HepG2 (cell line): ENCODE measurements around the gene UBE2I. TPM values are rescaled to one million over a fixed set of nuclear protein-coding genes. Genes with fewer than 3 reads are reported as not detected.
A peak's percentile ranks its signal among the peaks of the same experiment; 100 is the strongest.
"Not testable (repeated sequence)": the region's sequence is repeated elsewhere in the genome, so short reads cannot be mapped to it uniquely, and the experiment has no call there.

Experiments used
- ATAC-seq: fragments of 200-7000 bp; cut with Tn5 transposase; 3 replicates; pipeline ENCODE4 v1.9.1; 2020; ENCODE audit warnings: mild to moderate bottlenecking, moderate library complexity
- BruUV-seq: library from RNA; stranded (reverse); fragments of 400-500 nt; replicated peaks from 2 replicates; lab custom pipeline; 2021; lab: Mats Ljungman, UMichigan
- CTCF ChIA-PET: fragments of 300-600 bp; formaldehyde crosslinking; extraction: SDS; loops from one replicate; lab custom pipeline; 2021; ENCODE audit warnings: low total read pairs, inconsistent platforms, low intra/inter-chr PET ratio; lab: Yijun Ruan, JAX
- POLR2A ChIA-PET: fragments of 350-600 bp; sonication (Branson Sonifier 250); formaldehyde crosslinking; loops from one replicate; lab custom pipeline; 2020; ENCODE audit warnings: antibody characterized with exemption, inconsistent platforms; lab: Yijun Ruan, JAX
- DNase-seq: peaks from one replicate; pipeline ENCODE4 v3.0.0-alpha.2; 2015; ENCODE audit warnings: low spot score
- FAIRE-seq: peaks from 3 replicates; lab custom pipeline; 2011; peaks lifted over from hg19 to GRCh38; lab: Jason Lieb, UNC
- H2AFZ ChIP-seq: one replicate; pipeline ENCODE4 v1.6.1; 2011; ENCODE audit warnings: low read length, inconsistent platforms
- H3K27ac ChIP-seq: fragments of 300-600 bp; 3 replicates; pipeline ENCODE4 v1.8.0; 2011; ENCODE audit warnings: mixed run types, mild to moderate bottlenecking, mixed read lengths, low read length, inconsistent platforms; ENCODE audit not compliant: insufficient read depth; ENCODE audit errors: extremely low read length
- H3K27me3 ChIP-seq, 2 experiments: fragments of 200-600 bp in 1 of 2; 2 replicates in 1 of 2; 3 replicates in 1 of 2; pipeline versions ENCODE4 v1.6.0 to v1.8.0; 2011; ENCODE audit warnings: low read length in 2 of 2, mild to moderate bottlenecking in 2 of 2, moderate library complexity in 2 of 2, inconsistent platforms in 1 of 2; ENCODE audit not compliant: insufficient read depth in 2 of 2, control insufficient read depth in 1 of 2
- H3K36me3 ChIP-seq, 2 experiments: fragments of 200-600 bp in 1 of 2; replicated peaks in 1 of 2; 2 replicates in 1 of 2; 3 replicates in 1 of 2; pipeline versions ENCODE4 v1.5.1 to v1.8.0; 2011; ENCODE audit warnings: low read length in 2 of 2, inconsistent platforms in 1 of 2; ENCODE audit not compliant: insufficient read depth in 2 of 2, control insufficient read depth in 1 of 2
- H3K4me1 ChIP-seq: 2 replicates; pipeline ENCODE4 v1.5.1; 2012; ENCODE audit warnings: low read length, inconsistent platforms; ENCODE audit not compliant: insufficient read depth
- H3K4me2 ChIP-seq: 2 replicates; pipeline ENCODE4 v1.6.0; 2011; ENCODE audit warnings: low read depth, low read length, inconsistent platforms
- H3K4me3 ChIP-seq, 3 experiments: fragments of 200-600 bp in 1 of 3; sonication (generic), shearing (Covaris generic) in 1 of 3; replicated peaks in 1 of 3; 2 replicates each; pipeline ENCODE4 v1.5.1; 2011 to 2016; ENCODE audit warnings: low read length in 3 of 3, inconsistent platforms in 2 of 3, low read depth in 2 of 3, mild to moderate bottlenecking in 2 of 3, control low read depth in 1 of 3, mixed read lengths in 1 of 3; ENCODE audit not compliant: insufficient read depth in 1 of 3
- H3K79me2 ChIP-seq: one replicate; pipeline ENCODE4 v1.6.1; 2011; ENCODE audit warnings: low read length, inconsistent platforms; ENCODE audit not compliant: insufficient read depth
- H3K9ac ChIP-seq: 2 replicates; pipeline ENCODE4 v1.6.0; 2011; ENCODE audit warnings: mild to moderate bottlenecking, low read depth, low read length, inconsistent platforms; ENCODE audit not compliant: insufficient read depth
- H3K9me3 ChIP-seq: 2 replicates; pipeline ENCODE4 v1.5.1; 2012; ENCODE audit warnings: mild to moderate bottlenecking, low read length
- H4K20me1 ChIP-seq: 2 replicates; pipeline ENCODE4 v1.6.0; 2011; ENCODE audit warnings: inconsistent platforms, mild to moderate bottlenecking, low read length, moderate library complexity; ENCODE audit not compliant: insufficient read depth
- GABPB1 ChIP-seq: IDR thresholded peaks from 2 replicates; pipeline ENCODE4 v1.6.1; 2016; ENCODE audit warnings: mild to moderate bottlenecking, missing genetic modification reagents, moderate library complexity, missing compliant biosample characterization
- GZF1 ChIP-seq: sonication (generic); formaldehyde crosslinking; IDR thresholded peaks from 2 replicates; pipeline ENCODE4 v1.5.1; 2020; ENCODE audit warnings: mild to moderate bottlenecking, missing genetic modification reagents
- HDAC1 ChIP-seq: sonication (generic); formaldehyde crosslinking; IDR thresholded peaks from 2 replicates; pipeline ENCODE4 v1.5.1; 2020; ENCODE audit warnings: mild to moderate bottlenecking, missing genetic modification reagents
- HNF1A ChIP-seq, 2 experiments: sonication (generic) in 1 of 2; formaldehyde crosslinking in 1 of 2; IDR thresholded peaks; 2 replicates each; pipeline versions ENCODE4 v1.4.0 to v1.6.1; 2016 to 2020; ENCODE audit warnings: borderline replicate concordance in 1 of 2, low read depth in 1 of 2, mild to moderate bottlenecking in 1 of 2, missing genetic modification reagents in 1 of 2
- POGZ ChIP-seq: sonication (generic); formaldehyde crosslinking; IDR thresholded peaks from 2 replicates; pipeline ENCODE4 v1.4.0; 2020; ENCODE audit warnings: mild to moderate bottlenecking, missing genetic modification reagents
- RARA ChIP-seq: IDR thresholded peaks from 2 replicates; pipeline ENCODE4 v1.6.1; 2016; ENCODE audit warnings: missing genetic modification reagents, missing compliant biosample characterization
- SALL1 ChIP-seq: sonication (generic); formaldehyde crosslinking; IDR thresholded peaks from 2 replicates; pipeline ENCODE4 v1.8.0; 2022; ENCODE audit warnings: mild to moderate bottlenecking, missing genetic modification reagents
- TBX2 ChIP-seq: sonication (generic); formaldehyde crosslinking; IDR thresholded peaks from 2 replicates; pipeline ENCODE4 v1.5.0; 2020; ENCODE audit warnings: missing genetic modification reagents, mild to moderate bottlenecking, borderline replicate concordance
- TRIM24 ChIP-seq: sonication (generic); formaldehyde crosslinking; IDR thresholded peaks from 2 replicates; pipeline ENCODE4 v1.8.0; 2022; ENCODE audit warnings: mild to moderate bottlenecking, missing genetic modification reagents
- ZNF143 ChIP-seq: sonication (generic); formaldehyde crosslinking; IDR thresholded peaks from 2 replicates; pipeline ENCODE4 v1.4.0; 2020; ENCODE audit warnings: missing genetic modification reagents
- ZNF350 ChIP-seq: sonication (generic); formaldehyde crosslinking; IDR thresholded peaks from 2 replicates; pipeline ENCODE4 v1.4.0; 2020; ENCODE audit warnings: mild to moderate bottlenecking, low read depth, missing genetic modification reagents, borderline replicate concordance
- ZNF781 ChIP-seq: sonication (generic); formaldehyde crosslinking; IDR thresholded peaks from 2 replicates; pipeline ENCODE4 v1.5.1; 2020; ENCODE audit warnings: borderline replicate concordance, mild to moderate bottlenecking, missing genetic modification reagents; ENCODE audit errors: not compliant biosample characterization
- WGBS: methylation state at CpG from one replicate; pipeline ENCODE4 v1.1.6; 2017; ENCODE audit warnings: low lambda C conversion rate; 5-methylcytosine and 5-hydroxymethylcytosine counted together
- in situ Hi-C: cut with HindIII; loops from 2 replicates; pipeline ENCODE4 v1.10.0; 2017; ENCODE audit warnings: low pct_unique_long_range_greater_than_20kb; ENCODE audit not compliant: extremely low pct_ligation_motif_present
- intact Hi-C: fragments of 100-400 bp; cut with micrococcal nuclease; formaldehyde crosslinking; loops from one replicate; pipeline ENCODE4 v1.10.0; 2022; ENCODE audit not compliant: unreplicated experiment
- polyA plus RNA-seq, 8 experiments: library from polyadenylated mRNA; depleted of rRNA in 3 of 8; stranded (reverse) in 7 of 8; unstranded in 1 of 8; fragments of >200 nt; fragmentation: Illumina TruSeq in 4 of 8; extraction: Trizol in 4 of 8; gene quantifications; 2 replicates each; pipeline versions ENCODE4 v1.2.1 to v1.2.3, GENCODE V29; 2011 to 2016; ENCODE audit warnings: low read depth in 4 of 8, missing spikeins in 1 of 8, mixed read lengths in 1 of 8; ENCODE audit not compliant: insufficient read depth in 1 of 8
- total RNA-seq, 5 experiments: library from RNA; depleted of rRNA; stranded (reverse); fragments of >200 nt; fragmentation: Illumina TruSeq; extraction: Trizol; gene quantifications; 2 replicates each; pipeline ENCODE4 v1.2.3, GENCODE V29; 2016; ENCODE audit warnings: low read depth in 1 of 5
- TF ChIP-seq, protein P1 (sequence below): sonication (generic); formaldehyde crosslinking; IDR thresholded peaks from 2 replicates; pipeline ENCODE4 v1.4.0; 2020; ENCODE audit warnings: mild to moderate bottlenecking, missing genetic modification reagents

UBE2I gene
- total and polyA plus RNA-seq, 2 of the 13 experiments (the other 11 are each of a cell fraction or from before 2014, with no cell fraction given), result 75.8 to 98.9 TPM

GRCh38 chr16:1271380-1271723 is 38.1 kb upstream of the UBE2I start:
- TF ChIP-seq, protein P1, sequence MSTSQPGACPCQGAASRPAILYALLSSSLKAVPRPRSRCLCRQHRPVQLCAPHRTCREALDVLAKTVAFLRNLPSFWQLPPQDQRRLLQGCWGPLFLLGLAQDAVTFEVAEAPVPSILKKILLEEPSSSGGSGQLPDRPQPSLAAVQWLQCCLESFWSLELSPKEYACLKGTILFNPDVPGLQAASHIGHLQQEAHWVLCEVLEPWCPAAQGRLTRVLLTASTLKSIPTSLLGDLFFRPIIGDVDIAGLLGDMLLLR (CRISPR knock-in tag), result 0 out of 2 replicates have a peak, but pooled peaks have one; percentile 4
- TF ChIP-seq GZF1 (no peak), TRIM24 (no peak), ZNF143 (CRISPR knock-in tag) (no peak), ZNF781 (no peak)
- BruUV-seq, result no TSS peak
- no peaks in the 10 kb centered on the region for H3K36me3 ChIP-seq
- H3K79me2 ChIP-seq, result no peaks in the 10 kb centered on the region
- DNase-seq, result no peak
- in situ Hi-C loops, result no loop called here
- no peak overlapping the region for H3K4me2 ChIP-seq
- ChIA-PET POLR2A (no interaction called here), CTCF (no interaction called here)
- H3K9ac ChIP-seq, result no peak overlapping the region
- H3K4me3 ChIP-seq, result no peak overlapping the region
- FAIRE-seq, result no peak
- no peaks in the 10 kb centered on the region for H3K9me3 ChIP-seq
- no peak overlapping the region for H2AFZ ChIP-seq
- WGBS, result 49% methylated on average over 12 of the region's 12 CpGs
- H3K27ac ChIP-seq, result no peak overlapping the region
- H4K20me1 ChIP-seq, result no peaks in the 10 kb centered on the region
- peaks cover 11% of the 10 kb centered on the region; the same call in 1 of the 2 replicates for H3K4me1 ChIP-seq
- no peak; the same call in 2 of the 3 replicates for ATAC-seq
- intact Hi-C loops, result no loop called here
- peaks cover 5 to 42% of the 10 kb centered on the region in 2 experiments for H3K27me3 ChIP-seq

DNA sequence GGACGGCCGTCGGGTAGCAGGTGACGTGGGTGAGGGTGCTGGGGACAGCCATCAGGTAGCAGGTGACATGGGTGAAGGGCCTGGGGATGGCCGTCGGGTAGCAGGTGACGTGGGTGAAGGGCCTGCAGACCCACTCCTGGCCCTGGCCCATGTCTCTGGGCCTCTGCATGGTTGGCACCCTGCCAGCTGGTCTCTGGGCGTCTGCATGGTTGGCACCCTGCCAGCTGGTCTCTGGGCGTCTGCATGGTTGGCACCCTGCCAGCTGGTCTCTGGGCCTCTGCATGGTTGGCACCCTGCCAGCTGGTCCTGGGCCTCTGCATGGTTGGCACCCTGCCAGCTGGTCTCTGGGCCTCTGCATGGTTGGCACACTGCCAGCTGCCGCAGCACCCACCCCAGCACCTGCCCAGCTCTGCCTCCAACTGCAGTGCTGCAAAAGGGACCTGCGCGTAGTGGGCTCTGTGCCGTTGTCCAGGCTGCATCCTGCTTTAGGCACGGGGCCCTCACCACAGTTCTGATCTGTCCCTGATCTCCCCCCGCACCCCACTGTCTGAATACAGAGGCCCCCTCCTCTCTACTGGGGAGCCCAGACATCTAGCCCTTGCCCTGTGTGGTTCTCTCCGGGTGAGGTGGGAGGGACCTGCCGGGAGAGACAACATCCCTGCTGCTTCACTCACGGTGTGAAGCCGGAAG is 37.6 kb upstream of the UBE2I start:
- H3K9ac ChIP-seq; H3K9me3 ChIP-seq; H3K79me2 ChIP-seq; FAIRE-seq; H3K27ac ChIP-seq; H4K20me1 ChIP-seq; H3K4me2 ChIP-seq; CTCF ChIA-PET; H3K4me3 ChIP-seq; POLR2A ChIA-PET; H2AFZ ChIP-seq; BruUV-seq; in situ Hi-C loops; DNase-seq; H3K36me3 ChIP-seq; intact Hi-C loops; TF ChIP-seq HNF1A (IDR thresholded peaks at IDR 0.05; ENCODE audit: low read depth): not testable (repeated sequence)
- H3K4me1 ChIP-seq, result peaks cover 11% of the 10 kb centered on the region; the same call in 1 of the 2 replicates
- WGBS, result 5% methylated on average over 4 of the region's 19 CpGs
- peaks cover 5 to 41% of the 10 kb centered on the region in 2 experiments for H3K27me3 ChIP-seq
- ATAC-seq, result peak; percentile 61
- TF ChIP-seq HDAC1 (CRISPR knock-in tag), result peak; percentile 75
- TF ChIP-seq POGZ, result 0 out of 2 replicates have a peak, but pooled peaks have one; percentile 7
- TF ChIP-seq HNF1A (CRISPR knock-in tag; IDR thresholded peaks at IDR 0.05; ENCODE audit: borderline replicate concordance), result 0 out of 2 replicates have a peak, but pooled peaks have one; percentile 17
- peak; percentile 52; the same call in 1 of the 2 replicates for TF ChIP-seq SALL1
- TF ChIP-seq RARA (CRISPR knock-in tag), result 0 out of 2 replicates have a peak, but pooled peaks have one; percentile 14
- peak; percentile 31; the same call in 1 of the 2 replicates for TF ChIP-seq ZNF350 (CRISPR knock-in tag)
- 0 out of 2 replicates have a peak, but pooled peaks have one; percentile 37 for TF ChIP-seq TBX2 (CRISPR knock-in tag)
- 0 out of 2 replicates have a peak, but pooled peaks have one; percentile 44 for TF ChIP-seq GABPB1 (CRISPR knock-in tag)
